Kidney (tissue), 14 donors: ENCODE data around the gene HOMER1. TPM values are rescaled to one million over a fixed set of nuclear protein-coding genes. Genes with fewer than 3 reads are reported as not detected.
A peak's percentile ranks its signal among the peaks of the same experiment; 100 is the strongest.

Experiments
- DNase-seq, 5 donors: peaks; one replicate each; pipeline ENCODE4 v3.0.0-alpha.2; 2013 to 2020
- FAIRE-seq: peaks from 2 replicates; lab custom pipeline; 2012; peaks lifted over from hg19 to GRCh38; lab: Jason Lieb, UNC
- H3K27ac ChIP-seq, 2 donors: one replicate each; pipeline ENCODE4 v1.7.0; 2013; ENCODE audit warnings: low read depth in 2 of 2, low read length in 2 of 2, inconsistent platforms in 1 of 2
- H3K27me3 ChIP-seq: one replicate; pipeline ENCODE4 v1.7.1; 2013; ENCODE audit warnings: low read length, inconsistent platforms; ENCODE audit not compliant: control insufficient read depth, insufficient read depth
- H3K36me3 ChIP-seq, 3 donors: one replicate each; pipeline versions ENCODE4 v1.7.0 to v1.7.1; 2013; ENCODE audit warnings: low read length in 3 of 3, control low read depth in 1 of 3, inconsistent platforms in 1 of 3; ENCODE audit not compliant: insufficient read depth in 3 of 3, control insufficient read depth in 2 of 3
- H3K4me1 ChIP-seq, 3 donors: one replicate each; pipeline versions ENCODE4 v1.7.0 to v1.7.1; 2013; ENCODE audit warnings: low read length in 3 of 3, inconsistent platforms in 1 of 3, low read depth in 1 of 3; ENCODE audit not compliant: control insufficient read depth in 2 of 3, insufficient read depth in 2 of 3
- H3K4me3 ChIP-seq, 3 donors: one replicate each; pipeline versions ENCODE4 v1.7.0 to v1.8.1; 2013; ENCODE audit warnings: low read length in 3 of 3, control low read depth in 1 of 3, inconsistent platforms in 1 of 3
- H3K9ac ChIP-seq, 3 donors: one replicate each; pipeline versions ENCODE4 v1.7.0 to v1.7.1; 2013; ENCODE audit warnings: low read length in 3 of 3, control low read depth in 1 of 3, inconsistent platforms in 1 of 3
- H3K9me3 ChIP-seq, 3 donors: one replicate each; pipeline versions ENCODE4 v1.7.0 to v1.7.1; 2013; ENCODE audit warnings: low read length in 3 of 3, control low read depth in 1 of 3, inconsistent platforms in 1 of 3; ENCODE audit not compliant: control insufficient read depth in 2 of 3, insufficient read depth in 1 of 3
- CTCF ChIP-seq: IDR thresholded peaks from 3 replicates; pipeline ENCODE4 v1.5.1; 2012; ENCODE audit warnings: mild to moderate bottlenecking, moderate library complexity, borderline replicate concordance; ENCODE audit not compliant: insufficient read depth; ENCODE audit errors: extremely low read depth
- intact Hi-C: fragments of 100-400 bp; cut with DNase I; formaldehyde crosslinking; loops from one replicate; pipeline ENCODE4 v1.11.1; 2022
- polyA plus RNA-seq: library from polyadenylated mRNA; stranded (reverse); fragments of 350-450 nt; fragmentation: Illumina TruSeq; extraction: RNeasy Lipid Tissue Mini Kit (QIAGEN cat#74804); gene quantifications from one replicate; pipeline ENCODE4 v1.2.3, GENCODE V29; 2014; ENCODE audit warnings: low read depth, low replicate concordance; ENCODE audit not compliant: insufficient read depth
- total RNA-seq: library from RNA; stranded (reverse); fragmentation: NEBNext Ultra II Directional; extraction: Animal tissue kit (Norgen Biotek cat#: 25700); gene quantifications from one replicate; pipeline ENCODE4 v1.2.1, GENCODE V29; 2021
- donor health status: control.
- donor health status: control.
- donor health status: control.
- donor health status: control.
- donor health status: control.
- donor health status: DM: yes; HTN: yes; CAD: no.
- donor health status: Normal renal cell carcinoma (clear cell type).

Gene HOMER1
- total and polyA plus RNA-seq, 2 donors from 2014 or later = 2.3 to 9.2 TPM

- H3K9ac ChIP-seq = no peak overlapping the region
- no peaks in the 10 kb centered on the region for H3K9me3 ChIP-seq
- no peaks in the 10 kb centered on the region for H3K27me3 ChIP-seq
- H3K4me1 ChIP-seq = no peaks in the 10 kb centered on the region
- FAIRE-seq = no peak
- no peak overlapping the region for H3K27ac ChIP-seq
- peak in 2 of 5 donors; percentile 29 to 37 for DNase-seq
- intact Hi-C loops = no loop called here
- no peak overlapping the region for H3K4me3 ChIP-seq
- no peak for TF ChIP-seq CTCF
- H3K36me3 ChIP-seq = no peaks in the 10 kb centered on the region
These were observed 48.7 kb upstream of the HOMER1 start for GRCh38 chr5:79562351-79563246.

- Histone ChIP-seq H3K4me1 (no peaks in the 10 kb centered on the region), H3K9ac (no peak overlapping the region), H3K27ac (no peak overlapping the region), H3K4me3 (no peak overlapping the region), H3K36me3 (no peaks in the 10 kb centered on the region), H3K9me3 (no peaks in the 10 kb centered on the region), H3K27me3 (no peaks in the 10 kb centered on the region)
- FAIRE-seq = no peak
- TF ChIP-seq CTCF = no peak
- no peak for DNase-seq
- intact Hi-C loops = no loop called here
These were observed 47.6 kb upstream of the HOMER1 start for GRCh38 chr5:79561525-79561893.

- Histone ChIP-seq H3K9me3 (no peaks in the 10 kb centered on the region), H3K27ac (no peak overlapping the region), H3K9ac (no peak overlapping the region), H3K4me3 (no peak overlapping the region), H3K27me3 (no peaks in the 10 kb centered on the region), H3K36me3 (no peaks in the 10 kb centered on the region), H3K4me1 (no peaks in the 10 kb centered on the region)
- TF ChIP-seq CTCF = no peak
- intact Hi-C loops = no loop called here
- DNase-seq (no peak), FAIRE-seq (no peak)
These were observed 47.0 kb upstream of the HOMER1 start for GRCh38 chr5:79560771-79561524.
